ENCODE measurements around the gene KDM4D.
A peak's percentile ranks its signal among the peaks of the same experiment; 100 is the strongest.
"Not testable (repeated sequence)": the region's sequence is repeated elsewhere in the genome, so short reads cannot be mapped to it uniquely, and the experiment has no call there.

The KDM4D gene

DNA sequence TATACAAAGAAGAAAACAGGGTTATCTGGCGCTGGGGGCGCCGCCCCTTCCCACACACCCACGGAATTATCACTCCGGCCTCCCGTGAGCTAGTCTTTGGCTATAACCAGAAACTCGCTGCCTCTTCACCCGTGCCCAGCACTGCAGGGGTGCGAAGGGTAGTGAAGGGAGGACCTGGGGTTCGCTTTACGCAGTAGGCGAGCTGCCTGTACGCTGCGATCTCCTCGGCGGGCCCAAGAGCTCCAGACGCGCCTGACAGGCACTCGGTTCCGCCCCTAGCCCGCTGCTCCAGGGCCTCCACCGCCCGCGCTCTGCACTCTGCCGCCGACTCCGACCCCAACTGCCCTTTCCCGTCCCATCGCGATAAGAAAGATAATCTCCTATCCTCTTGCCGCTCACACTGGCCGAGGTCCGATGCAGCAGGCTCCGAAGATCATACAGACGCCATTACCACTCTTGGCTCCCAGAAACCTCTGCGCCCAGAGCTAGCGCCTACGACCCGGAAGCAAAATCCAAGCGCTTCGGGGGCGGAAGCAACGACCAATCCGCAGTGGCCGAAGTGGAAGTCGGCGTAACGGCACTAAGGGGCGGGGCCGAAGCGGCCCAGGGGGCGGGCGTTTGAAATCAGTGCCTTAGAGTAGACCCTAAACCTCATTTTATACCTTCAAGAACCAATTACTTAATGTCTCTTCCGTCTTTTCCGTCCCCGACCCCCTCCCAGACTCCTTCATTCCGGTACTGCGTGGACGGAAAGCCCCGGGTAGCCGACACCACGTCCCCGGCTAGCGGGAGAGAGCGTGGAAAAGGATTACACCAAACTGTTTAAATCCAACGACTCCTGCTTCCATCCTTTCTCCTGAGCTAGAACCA lies at the start of gene KDM4D, which contains the start of gene CWC15:
Gene KDM4D, plus strand, starts transcription at position 611 of the 870 bp plus-strand sequence. CDS start 23,664 bp downstream, outside the sequence.
Gene CWC15, minus strand, starts transcription at position 458 of the 870 bp plus-strand sequence. CDS start 1,371 bp downstream, outside the sequence.
- peak; percentile 92 for DNase-seq (ENCODE audit: low read depth)

DNA sequence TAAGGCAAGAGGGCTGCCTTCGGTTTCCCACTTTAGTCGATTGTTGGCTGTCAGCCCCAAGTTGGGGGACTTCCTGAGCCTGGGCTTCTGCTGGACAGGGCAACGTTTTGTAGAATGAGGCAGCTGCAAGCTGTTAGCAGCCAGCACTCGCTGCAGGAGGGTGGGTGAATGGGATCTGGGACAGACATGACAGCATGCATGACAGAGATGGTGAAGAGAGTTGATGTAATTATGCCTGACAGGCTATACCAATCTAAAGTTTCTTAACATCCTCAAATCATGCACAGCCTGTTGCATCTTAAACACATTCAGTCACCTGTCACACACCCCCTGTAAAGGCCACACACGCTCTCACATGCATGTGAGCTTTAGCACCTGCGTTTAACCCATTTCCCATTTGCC lies 49.3 kb upstream of the KDM4D start:
- no peak for DNase-seq (ENCODE audit: low read depth)

DNA sequence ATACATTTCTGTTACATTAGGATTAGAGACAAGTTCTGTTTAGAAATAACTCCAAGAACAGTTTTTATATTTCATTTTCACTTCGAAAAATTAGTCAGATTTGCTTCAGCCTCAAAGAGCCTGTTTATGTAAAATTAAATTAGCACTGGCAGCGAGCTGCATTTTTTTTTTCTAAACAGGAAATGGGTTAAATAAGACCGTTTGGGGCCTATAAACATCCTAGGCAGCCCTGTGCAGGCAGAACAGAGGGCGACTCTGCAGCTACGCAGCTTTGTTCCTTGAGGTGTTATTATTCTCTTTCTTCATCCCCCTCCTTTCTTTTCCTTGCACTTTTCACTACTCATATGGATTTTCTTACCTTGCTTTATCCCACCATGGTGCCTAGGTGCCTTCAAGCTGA lies 48.9 kb upstream of the KDM4D start:
- DNase-seq (ENCODE audit: low read depth), result no peak

- no peak for DNase-seq (ENCODE audit: low read depth)
Observed at GRCh38 chr11:94925422-94926270, 47.9 kb upstream of the KDM4D start.

DNA sequence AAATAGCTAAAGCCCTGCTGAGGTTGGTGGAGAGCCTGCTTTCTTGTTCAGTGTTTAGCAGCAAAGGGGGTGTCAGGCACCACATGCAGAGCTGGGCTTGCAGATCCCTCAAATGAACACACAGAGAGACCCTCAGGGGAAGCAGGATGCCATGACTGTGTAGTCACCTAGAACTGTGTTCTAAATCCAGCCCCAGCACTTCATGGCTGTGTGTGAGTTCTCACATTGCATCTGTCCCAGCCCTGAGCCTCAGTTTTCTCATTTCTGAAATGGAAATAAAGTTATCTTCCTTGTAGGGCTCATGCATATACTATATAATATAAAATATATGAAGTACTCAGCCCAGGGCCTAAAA lies 47.3 kb upstream of the KDM4D start:
- no peak for DNase-seq (ENCODE audit: low read depth)

DNA sequence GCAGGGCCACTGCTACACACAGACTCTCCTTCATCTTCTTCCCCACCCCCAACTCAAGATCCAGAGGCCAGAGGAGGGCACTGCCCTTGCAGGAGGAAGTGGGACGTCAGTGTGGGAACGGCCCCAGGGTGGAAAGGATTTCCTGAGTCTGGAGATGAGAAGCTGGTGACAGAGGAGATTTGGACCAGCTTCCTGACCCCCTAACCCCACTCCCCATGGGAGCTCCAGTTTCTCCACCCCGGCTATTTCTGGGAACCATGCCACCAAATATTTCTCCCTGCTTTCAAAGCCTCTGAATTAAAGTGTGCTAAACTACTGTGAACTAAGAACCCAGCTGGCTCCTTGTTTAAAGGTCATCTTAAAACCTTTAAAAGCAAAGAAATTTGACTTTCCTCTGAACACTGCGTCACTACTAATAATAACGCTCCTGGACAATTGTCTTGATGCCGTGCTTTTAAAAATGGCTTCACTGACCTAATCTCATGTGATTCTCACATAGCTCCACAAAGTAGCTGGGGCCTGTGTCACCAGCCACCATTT lies 46.7 kb upstream of the KDM4D start:
- DNase-seq (ENCODE audit: low read depth), result no peak

- no peak for DNase-seq (ENCODE audit: low read depth)
Observed at GRCh38 chr11:94928117-94928990, 45.2 kb upstream of the KDM4D start.

- DNase-seq (ENCODE audit: low read depth), result not testable (repeated sequence)
Observed at GRCh38 chr11:94932072-94932471, 41.4 kb upstream of the KDM4D start.

GRCh38 chr11:94932503-94932902 lies 41.0 kb upstream of the KDM4D start:
- DNase-seq (ENCODE audit: low read depth), result no peak

DNA sequence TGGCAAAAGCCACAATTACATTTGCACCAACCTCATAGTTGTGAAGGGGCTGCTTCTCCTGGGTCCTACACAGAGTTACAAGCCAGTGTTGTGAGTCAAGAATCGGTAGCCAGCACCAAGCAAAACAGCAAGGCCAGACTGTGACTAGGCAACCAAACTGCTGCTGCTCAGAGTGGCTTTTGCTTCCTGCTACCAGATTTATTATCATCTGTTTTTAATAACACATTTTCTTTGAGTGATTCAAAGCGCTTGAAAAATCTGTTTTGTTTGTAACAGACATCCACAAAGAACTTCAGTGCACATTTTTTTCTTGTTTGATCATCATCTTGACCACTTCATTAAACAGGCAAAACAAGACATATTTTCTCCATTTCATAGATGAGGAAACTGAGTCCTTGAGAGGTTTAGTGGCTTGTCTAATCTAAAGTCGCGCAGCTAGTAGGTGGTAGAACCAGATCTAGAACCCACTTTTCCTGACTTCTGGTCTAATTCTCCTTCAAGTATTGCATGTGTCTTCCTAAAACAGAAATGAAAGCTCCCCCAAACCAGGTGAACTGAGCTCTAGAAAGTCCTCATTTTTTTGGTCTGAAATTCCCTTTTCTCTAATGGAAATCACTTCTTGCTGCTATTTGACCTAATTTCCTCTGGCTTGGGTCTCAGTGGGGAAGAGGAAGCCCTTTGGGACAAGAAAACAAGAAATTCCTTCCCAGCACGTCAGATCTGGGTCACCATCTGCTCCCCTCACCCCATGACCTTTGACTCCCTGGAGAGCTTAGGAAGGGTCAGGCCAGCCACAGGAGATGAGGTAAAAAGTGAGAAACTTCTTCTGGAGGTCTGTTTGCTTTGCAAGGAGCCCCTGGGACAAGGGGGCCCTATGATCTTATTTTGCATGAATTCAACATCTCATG lies 40.0 kb upstream of the KDM4D start:
- DNase-seq (ENCODE audit: low read depth), result no peak

DNA sequence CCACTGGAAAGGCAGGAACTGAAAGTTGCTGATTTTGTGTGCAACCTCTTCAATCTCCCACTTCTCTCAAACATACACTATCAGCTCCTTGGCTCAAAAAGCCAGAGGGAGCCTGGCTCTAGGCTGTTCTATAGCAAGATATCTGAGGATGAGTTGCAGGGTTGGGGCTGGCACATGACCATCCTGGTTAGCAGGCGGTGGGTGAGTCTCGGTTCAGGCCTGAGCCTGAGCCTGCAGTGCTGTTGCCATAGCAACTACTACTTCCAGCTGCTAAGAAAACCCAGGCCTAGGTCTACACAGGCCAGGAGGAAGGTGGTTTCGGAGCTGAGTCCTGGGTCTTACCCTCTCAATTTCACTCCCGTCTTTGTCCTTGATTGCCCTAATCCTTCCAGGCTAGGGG lies 39.1 kb upstream of the KDM4D start:
- no peak for DNase-seq (ENCODE audit: low read depth)

DNA sequence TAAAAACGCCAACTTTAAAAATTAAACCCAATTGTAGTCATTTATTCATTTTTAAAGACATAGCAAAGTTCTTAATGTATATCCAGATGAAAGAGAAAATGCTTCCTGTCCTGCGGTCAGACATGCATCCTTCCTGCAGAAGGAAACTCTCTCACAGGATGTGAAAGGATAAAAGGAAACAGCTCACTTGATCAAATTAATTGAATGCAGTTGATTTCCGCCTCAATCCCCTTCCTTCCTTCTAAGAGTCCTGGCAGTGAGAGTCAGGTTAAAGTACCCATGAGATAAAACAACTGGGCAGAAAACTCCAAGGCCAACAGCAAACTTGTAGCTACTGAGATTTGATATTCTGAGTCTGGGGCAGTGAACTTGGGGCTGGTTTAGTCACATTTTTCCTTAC lies 38.7 kb upstream of the KDM4D start:
- DNase-seq (ENCODE audit: low read depth), result no peak

DNA sequence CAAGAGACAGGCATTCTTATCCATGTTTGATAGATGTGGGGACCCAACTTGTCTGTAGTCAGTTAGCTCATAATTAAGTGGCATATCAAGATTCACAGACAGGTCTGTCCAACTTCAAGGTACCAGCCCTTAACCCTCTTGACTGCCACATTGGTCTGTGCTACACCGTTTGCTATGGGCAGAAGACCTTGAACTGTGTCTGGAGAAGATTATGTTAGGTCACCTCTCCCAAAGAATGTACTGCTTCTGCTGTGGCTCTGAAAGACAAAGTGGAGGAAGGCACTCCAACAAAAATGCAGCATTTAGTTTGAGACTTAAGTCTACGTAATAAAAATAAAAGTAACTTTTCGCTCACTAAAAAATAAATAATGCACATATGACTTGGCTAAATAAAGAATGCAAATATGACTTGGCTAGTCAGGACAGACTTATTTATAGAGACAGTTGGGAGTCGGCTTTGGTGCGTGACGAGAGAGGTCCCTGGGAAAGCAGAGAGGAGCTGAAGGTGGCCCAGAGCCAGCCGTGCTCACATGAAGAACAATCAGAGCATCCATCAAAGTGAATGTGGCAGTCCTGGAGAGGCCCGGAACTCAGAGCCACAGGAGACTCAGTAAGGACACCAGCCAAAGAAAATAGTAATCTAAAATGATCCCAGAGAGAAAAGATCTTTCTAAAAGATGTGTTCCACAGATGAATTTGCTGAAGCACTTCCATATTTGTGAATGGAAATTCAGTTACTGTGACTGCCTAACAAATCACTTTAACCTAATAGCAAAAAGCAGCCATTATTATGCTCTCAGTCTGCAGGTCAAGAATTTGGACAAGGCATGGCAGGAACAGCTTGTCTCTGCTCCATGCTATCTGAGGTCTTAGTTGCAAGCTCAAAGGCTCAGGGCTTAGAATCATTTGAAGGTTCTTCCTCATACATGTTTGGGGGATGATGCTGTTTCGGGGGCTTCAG lies 35.1 kb upstream of the KDM4D start:
- no peak for DNase-seq (ENCODE audit: low read depth)

- DNase-seq (ENCODE audit: low read depth), result no peak
Observed at GRCh38 chr11:94939346-94939745, 34.2 kb upstream of the KDM4D start.

- no peak for DNase-seq (ENCODE audit: low read depth)
Observed at GRCh38 chr11:94941131-94941530, 32.4 kb upstream of the KDM4D start.

DNA sequence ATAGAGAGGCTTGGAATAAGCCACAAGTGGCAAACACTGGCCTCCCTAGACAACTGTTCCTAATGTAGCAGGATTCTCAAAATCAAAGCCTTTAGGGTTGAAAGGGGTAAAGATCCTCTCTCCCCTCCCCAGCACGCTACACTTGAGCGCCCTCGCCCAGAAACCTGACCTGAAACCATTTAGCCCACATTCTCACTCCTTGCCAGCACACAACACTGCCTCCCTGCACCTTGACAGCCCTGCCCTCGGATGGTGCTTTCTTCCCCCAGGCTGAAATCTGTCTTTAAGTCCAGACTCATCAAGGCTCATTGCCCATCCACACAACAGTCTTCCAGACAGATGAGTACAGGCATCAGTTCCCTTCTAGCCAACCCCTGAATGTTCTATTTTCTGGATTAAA lies 26.7 kb upstream of the KDM4D start:
- no peak for DNase-seq (ENCODE audit: low read depth)

GRCh38 chr11:94948070-94948617 lies 25.4 kb upstream of the KDM4D start:
- DNase-seq (ENCODE audit: low read depth), result no peak

GRCh38 chr11:94954753-94955152 lies 18.8 kb upstream of the KDM4D start:
- DNase-seq (ENCODE audit: low read depth), result no peak

GRCh38 chr11:94956963-94957362 lies 16.5 kb upstream of the KDM4D start:
- DNase-seq (ENCODE audit: low read depth), result no peak

All from stimulated activated CD8-positive, alpha-beta memory T cell treated with anti-CD3 and anti-CD28 coated beads, Interleukin-15, amount 100 ng/mL, for 1 hour (primary cell).